ENCODE results near the gene ARHGDIG.
"Not testable (repeated sequence)": the region's sequence is repeated elsewhere in the genome, so short reads cannot be mapped to it uniquely, and the experiment has no call there.

The ARHGDIG gene

GRCh38 chr16:325375-326145 lies 45.2 kb downstream of the ARHGDIG start:
- DNase-seq (ENCODE audit: low read depth, low spot score): no peak

- DNase-seq (ENCODE audit: low read depth, low spot score): no peak
Observed at GRCh38 chr16:330741-331140, 50.4 kb downstream of the ARHGDIG start.

- DNase-seq (ENCODE audit: low read depth, low spot score): not testable (repeated sequence)
Observed at GRCh38 chr16:331181-331814, 50.9 kb downstream of the ARHGDIG start.
